NCI-H1092 treated with DMSO at 0.1 percent for 48 hours (cell line): ENCODE data around the gene ZBTB21.
"Not testable (repeated sequence)": the region's sequence is repeated elsewhere in the genome, so short reads cannot be mapped to it uniquely, and the experiment has no call there.

Experiments used
- DNase-seq: peaks from one replicate; lab custom pipeline; 2025; lab: John Stamatoyannopoulos, UW

Gene ZBTB21

GRCh38 chr21:41952568-41953248, 57.5 kb downstream of the ZBTB21 start:
- no peak for DNase-seq

GRCh38 chr21:41951876-41952567, 58.1 kb downstream of the ZBTB21 start:
- no peak for DNase-seq

- DNase-seq: no peak
These were observed 59.2 kb downstream of the ZBTB21 start for GRCh38 chr21:41950941-41951351.

- DNase-seq: not testable (repeated sequence)
These were observed 60.5 kb downstream of the ZBTB21 start for GRCh38 chr21:41949631-41950030.

- no peak for DNase-seq
These were observed 61.3 kb downstream of the ZBTB21 start for GRCh38 chr21:41948901-41949300.

- DNase-seq: no peak
These were observed 61.9 kb downstream of the ZBTB21 start for GRCh38 chr21:41948078-41948895.

GRCh38 chr21:41945982-41946381, 64.2 kb downstream of the ZBTB21 start:
- no peak for DNase-seq

- DNase-seq: no peak
These were observed 66.3 kb downstream of the ZBTB21 start for GRCh38 chr21:41943851-41944250.

GRCh38 chr21:41942457-41942856, 67.7 kb downstream of the ZBTB21 start:
- no peak for DNase-seq

- DNase-seq: no peak
These were observed 68.2 kb downstream of the ZBTB21 start for GRCh38 chr21:41941941-41942340.

- no peak for DNase-seq
These were observed 69.7 kb downstream of the ZBTB21 start for GRCh38 chr21:41940431-41940830.

GRCh38 chr21:41939391-41939790, 70.8 kb downstream of the ZBTB21 start:
- DNase-seq: no peak
